Germinal center (tissue), 1 donor: ENCODE results near the gene CHST3.
A peak's percentile ranks its signal among the peaks of the same experiment; 100 is the strongest.
"Not testable (repeated sequence)": the region's sequence is repeated elsewhere in the genome, so short reads cannot be mapped to it uniquely, and the experiment has no call there.

Experiments used
- DNase-seq: peaks from one replicate; pipeline ENCODE4 v3.0.0; 2012; ENCODE audit warnings: mixed read lengths, low spot score

Gene CHST3

DNA sequence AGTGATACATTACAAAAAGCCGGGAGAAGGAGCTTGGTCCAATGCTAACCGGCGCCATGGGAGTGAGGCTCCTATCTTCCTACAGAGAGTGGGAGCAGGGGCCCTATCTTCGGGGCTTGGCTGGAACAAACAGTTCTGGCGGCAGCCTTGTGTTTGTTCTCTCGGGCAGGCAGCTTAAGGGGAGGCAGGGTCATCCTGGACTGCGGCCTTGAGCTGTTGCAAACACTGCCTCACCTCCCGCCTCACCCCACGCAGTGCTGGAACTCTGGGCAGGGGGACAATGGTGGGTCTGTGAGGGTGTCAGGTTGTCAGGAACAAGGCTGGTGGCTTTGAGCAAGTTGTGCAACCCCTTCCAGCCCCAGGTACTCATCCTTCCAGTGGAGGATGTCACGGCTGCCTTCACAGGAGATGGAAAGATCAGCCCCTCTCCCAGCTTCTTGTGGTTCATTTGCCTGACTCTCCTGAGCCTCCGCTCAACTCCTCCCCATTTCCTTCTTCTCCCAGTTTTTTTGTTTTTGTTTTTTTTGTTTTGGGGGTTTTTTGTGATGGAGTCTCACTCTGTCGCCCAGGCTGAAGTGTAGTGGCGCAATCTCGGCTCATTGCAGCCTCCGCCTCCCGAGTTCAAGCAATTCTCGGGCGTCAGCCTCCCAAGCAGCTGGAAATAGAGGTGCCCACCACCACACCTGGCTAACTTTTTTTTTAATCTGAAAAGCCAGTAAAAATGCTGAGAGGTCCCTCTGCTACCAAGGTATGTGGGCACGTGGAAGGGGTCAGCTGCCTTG is 66.8 kb downstream of the CHST3 start:
- DNase-seq, result no peak

DNA sequence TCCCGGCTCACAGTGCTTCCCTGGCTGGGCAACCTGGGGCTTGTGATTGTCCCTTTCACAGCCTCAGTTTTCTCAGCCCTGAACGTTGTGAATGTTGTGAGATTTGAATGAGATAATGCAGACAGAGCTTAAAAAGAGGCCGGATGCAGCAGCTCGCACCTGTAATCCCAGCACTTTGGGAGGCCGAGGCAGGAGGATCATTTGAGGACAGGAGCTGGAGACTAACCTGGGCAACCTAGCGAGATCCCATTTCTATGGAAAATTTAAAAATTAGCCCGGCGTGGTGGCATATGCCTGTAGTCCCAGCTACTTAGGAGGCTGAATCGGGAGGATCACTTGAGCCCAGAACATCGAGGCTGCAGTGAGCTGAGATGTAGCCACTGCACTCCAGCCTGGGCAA is 67.5 kb downstream of the CHST3 start:
- DNase-seq, result no peak

DNA sequence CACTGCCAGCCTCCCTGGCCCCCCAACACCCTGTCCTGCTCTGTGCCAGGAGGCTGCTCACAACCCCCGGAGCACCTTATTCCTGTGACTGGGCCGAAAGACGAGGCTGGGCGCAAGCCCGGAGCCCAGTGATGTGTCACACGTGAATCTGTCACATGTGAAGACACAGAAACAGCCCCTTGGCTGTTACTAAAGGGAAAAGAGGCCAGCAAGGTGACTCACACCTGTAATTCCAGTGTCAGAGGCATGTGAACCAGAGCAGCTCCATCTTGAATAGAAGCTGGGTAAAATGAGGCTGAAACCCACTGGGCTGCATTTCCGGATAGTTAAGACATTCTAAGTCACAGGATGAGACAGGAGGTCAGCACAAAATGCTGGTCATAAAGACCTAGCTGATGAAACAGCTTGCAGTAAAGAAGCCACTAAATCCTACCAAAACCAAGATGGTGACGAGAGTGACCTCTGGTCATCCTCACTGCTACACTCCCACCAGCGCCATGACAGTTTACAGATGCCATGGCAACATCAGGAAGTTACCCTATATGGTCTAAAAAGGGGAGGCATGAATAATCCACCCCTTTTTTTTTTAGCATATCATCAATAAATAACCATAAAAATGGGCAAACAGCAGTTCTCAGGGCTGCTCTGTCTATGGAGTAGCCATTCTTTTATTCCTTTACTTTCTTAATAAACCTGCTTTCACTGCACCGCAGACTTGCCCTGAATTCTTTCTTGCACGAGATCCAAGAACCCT is 68.4 kb downstream of the CHST3 start:
- not testable (repeated sequence) for DNase-seq

DNA sequence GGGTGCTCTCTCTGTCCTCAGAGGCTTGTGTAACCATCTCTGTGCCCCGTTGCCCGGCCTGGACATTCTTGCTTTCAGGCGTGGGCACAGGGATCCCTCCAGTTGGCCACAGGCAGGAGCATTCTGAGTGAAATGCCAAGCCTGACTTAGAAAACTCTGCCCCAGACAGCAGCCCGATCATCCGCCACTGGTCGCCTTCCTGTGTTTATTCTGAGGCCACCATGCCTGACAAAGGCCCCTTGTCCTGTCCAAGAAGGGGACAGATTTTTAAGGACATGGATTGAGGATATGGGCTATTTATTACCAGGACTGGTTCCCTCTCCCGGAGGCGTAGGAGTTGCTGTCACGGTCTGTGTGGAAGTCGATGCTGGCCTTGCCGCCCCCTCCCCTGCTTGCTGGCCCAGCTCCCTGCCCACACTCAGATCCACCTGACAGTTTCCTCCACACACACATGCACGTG is 69.9 kb downstream of the CHST3 start:
- no peak for DNase-seq

DNA sequence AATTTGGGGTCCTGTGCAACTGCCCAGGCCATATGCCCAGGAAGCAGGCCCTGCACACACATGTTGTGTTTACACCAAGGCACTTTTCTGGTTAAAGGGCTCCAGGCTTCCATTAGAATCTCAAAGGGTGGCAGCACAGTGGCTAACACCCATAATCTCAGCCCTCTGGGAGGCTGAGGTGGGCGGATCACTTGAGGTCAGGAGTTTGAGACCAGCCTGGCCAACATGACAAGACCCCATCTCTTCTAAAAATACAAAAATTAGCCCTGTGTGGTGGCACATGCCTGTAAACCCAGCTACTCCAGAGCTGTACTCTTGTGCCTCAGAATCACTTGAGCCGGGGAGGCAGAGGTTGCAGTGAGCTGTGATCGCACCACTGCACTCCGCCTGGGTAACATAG is 70.6 kb downstream of the CHST3 start:
- no peak for DNase-seq

DNA sequence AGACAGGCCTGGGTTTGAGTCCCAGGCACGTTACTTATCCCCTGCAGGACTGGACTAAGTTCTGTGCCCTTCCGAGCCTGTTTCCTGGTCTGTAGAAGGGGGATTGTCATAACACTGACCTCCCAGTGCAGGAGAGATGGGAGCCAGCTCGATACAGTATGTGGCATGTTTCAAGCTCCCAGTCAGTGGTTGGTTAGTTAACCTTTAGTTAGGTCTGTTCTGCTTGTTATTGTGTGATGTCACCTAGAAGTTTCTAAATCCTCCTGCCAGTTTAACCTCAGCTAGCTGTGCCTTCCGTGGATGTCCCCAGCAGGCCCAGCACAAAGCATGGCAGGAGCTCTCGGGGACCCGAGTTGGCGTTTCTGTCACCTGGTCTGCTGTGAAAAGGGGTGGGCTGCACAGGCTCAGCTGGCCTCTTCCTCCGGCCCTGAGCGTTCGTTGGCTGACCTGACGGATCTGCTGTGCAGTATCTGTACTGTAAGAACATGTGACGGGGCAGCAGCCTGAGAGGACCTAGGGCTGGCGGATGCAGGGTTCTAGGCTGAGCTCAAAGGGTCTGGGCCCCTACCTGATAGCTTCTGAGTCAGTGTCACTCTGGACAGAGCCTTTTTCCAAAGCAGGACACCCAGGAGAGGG is 71.2 kb downstream of the CHST3 start:
- DNase-seq, result no peak

DNA sequence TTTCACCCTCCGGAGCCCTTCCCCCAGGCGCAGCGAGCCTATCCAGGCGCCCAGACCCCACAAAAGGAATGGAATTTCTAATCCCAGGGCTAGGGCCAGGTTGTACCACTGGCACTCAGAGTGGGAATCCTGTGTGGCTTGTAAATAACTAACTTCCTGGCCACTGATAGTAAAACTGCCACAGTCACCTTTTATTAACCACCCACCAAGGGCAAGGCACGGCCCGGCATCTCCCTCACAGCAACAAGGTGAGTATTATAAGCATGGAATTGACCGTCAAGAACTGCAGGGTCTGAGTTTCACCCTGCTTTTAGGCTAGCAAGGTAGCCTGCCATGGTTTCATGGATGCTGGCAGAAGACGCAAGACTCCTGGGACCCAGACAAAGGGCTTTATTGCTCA is 73.1 kb downstream of the CHST3 start:
- no peak for DNase-seq

DNA sequence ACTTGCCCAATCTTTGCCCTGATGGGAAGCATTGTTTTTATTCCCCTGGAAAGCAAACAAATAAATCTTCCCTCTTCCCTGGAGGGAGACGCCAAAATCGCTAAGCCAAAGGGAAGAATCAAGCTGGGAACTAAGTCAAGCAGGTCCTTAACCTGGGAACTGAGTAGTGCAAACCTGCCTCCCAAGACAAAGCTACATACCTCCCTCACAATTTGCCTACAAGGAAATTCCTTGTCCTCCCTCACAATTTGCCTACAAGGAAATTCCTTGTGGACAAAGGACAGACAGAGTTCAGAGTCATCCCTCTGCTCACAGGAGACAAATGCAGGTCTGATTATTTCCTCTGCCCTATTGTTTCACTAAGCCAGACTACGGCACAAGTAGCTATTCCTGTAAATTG is 73.6 kb downstream of the CHST3 start:
- no peak for DNase-seq

DNA sequence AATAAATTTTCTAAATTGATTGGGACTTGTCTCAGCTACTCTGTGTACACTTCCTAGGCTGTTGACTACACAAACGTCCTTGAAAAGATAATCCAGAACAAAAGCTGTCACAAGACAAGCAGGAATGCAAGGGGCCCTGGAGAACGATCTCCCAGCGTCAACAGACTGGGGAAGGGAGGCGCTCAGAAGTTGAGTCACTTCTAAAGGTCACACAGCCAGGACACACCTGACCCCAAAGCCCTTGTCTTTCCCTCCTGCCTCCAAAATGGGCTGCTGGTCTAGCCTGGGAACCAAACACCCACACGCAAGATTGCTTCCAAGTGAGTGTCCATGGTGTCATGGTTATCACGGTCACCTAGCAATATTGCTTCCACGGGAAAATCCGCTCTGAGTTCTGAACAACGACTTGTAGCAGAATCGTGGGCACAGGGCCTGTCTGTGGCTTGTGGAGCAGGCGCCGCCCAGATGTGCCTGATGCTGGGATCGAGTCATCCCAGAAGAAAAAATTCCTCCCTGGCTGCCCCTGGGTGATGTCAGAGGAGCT is 74.3 kb downstream of the CHST3 start:
- no peak for DNase-seq

DNA sequence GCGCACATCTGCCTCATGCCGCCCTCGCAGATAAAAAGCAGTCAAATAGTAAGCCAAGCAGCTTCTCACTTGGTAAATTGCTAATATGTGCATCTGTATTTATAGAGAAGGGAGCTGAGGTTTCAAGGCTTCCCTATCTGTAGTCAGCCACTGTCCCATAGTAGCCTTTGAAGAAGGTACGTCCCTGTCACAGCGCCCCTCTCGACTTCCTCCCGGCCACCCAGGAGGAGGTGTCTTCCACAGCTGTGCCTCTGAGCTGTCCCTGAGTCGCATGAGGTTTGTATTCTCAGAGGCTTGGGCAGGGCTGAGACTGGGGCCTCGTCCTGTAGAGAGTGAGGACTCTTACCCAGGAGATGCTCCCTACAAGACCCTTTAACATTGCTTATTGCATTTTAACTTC is 75.2 kb downstream of the CHST3 start:
- DNase-seq, result no peak

DNA sequence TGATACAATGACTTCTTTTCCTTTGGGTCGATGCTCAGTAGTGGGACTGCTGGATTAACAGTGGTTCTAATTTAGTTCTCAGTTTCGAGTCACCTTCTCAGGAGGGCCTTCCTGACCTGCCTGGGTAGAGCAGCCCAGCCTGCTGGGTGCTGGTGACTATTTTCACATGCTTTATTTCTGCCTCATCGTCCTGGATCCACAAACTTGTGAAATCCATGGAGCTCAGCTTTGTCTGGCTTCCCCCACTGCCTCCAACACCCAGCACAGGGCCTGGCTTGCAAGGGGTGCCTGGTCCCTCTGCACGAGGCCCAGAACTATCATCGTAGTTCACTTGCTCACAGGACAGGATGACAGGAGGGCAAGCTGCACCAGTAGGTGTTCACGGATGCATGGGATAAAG is 77.3 kb downstream of the CHST3 start:
- DNase-seq, result no peak

DNA sequence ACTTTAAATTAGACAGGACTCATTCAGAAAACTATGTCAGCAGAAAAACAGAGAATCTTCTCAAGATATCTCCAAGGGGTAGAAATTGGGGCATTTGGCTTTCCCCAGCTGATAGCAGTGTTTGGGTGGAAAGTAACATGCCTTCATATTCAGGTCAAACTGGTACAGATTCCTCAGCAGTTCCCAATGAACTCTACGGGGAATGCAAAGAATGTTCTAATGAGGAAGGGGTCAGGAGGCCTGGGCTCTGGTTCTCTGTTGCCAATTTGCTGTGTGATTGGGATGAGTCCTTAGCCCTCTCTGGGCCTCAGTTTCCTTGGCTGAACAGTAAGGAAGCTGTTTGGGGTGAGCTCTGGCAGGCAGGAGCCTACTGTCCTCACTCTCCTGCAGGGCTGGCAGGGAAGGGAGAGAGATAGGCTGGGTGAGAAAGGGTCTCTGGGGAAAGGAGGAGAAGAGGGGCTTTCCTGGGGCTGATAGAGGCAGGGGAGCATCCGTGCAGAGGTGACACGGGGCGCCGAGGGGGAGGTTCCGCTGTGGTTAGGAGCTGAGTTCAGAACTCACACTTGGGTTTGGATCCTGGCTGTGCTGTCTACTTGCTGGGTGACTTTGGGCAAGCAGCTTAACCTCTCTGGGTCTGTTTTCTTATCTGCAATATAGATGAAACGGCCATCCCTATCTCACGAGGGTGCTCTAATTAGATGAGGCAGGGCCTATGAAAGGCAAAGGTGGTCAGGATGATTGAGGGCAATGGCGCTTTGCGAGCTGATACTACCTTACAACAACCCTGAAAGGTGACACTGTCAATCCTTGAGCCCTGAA is 79.0 kb downstream of the CHST3 start:
- DNase-seq, result no peak

DNA sequence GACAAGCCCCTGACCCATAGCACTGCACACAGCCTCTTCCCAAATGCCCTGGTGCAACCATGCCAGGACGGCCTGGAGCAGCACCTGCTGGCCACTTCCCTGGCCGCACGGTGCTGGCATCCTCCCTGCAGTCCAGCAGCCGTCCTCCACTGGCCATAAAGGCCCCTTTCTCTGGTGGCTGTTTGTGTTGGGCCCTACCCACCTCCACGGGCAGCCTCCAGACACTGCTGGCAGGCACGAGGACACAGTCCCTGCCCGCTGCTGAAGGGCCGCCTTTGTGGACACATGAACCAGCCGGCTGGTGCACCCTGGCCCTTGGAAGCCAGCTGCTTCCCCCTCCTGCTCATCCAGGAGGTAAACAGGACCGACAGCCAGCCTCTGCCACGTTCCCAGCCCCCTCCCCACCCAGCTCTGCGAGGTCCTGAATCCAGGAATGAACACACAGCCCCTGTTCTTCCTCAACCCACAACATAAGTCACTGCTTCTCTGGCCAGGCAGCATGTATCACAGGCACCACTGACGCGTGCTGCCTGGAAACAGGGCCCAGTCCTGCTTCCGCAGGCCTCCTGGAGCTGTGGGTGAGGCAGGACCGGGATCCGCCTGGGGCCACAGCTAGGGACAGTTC is 80.3 kb downstream of the CHST3 start:
- DNase-seq, result no peak

DNA sequence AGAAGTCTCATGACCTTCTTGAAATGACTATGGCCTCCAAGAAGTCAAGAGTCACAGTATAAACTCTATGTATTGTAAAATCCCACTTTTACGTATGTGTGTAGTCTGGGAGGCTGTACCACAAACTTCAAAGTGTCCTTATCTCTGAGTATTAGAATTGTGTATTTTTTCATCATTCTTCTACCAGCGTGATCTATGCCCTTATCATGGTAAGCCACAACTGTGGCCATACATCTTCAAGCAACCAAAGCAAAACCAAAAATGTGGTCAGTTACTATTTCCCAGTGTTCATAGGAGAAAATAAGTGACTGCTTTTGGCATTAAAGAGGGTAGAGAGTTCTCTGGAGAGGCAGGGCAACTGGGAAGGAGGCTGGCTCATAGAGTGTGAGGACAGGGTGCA is 81.4 kb downstream of the CHST3 start:
- no peak for DNase-seq

DNA sequence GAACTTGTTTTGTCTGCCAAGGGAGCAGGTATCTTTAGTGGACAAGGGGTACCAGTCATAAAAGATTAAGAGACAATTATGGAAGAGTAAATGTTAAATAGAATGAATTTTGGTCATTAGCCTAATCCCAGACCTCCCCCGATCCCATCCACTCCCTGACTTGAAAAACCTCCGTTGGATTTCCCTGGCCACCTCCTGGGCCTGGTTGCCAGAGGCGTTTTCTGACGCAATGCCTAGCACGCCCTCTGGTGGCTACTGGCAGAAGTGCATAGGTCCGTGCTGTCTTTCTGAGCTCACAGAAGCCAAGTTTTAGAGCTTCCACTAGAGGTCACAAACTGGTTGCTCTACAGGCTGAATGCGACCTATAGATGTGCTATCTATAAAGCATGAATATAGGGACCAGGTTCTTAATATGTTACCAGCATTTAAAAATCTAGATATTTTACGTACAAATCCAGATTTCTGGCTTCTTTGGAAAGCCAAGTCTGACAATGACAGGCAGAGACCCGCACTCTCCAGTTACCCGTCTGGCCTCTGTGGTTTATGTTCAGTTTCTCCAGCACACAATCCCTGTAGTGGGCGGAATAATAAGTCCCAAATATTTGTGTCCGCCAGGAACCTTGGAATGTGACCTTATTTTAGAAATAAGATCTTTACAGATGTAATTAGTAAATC is 84.4 kb downstream of the CHST3 start:
- peak; percentile 87 for DNase-seq

DNA sequence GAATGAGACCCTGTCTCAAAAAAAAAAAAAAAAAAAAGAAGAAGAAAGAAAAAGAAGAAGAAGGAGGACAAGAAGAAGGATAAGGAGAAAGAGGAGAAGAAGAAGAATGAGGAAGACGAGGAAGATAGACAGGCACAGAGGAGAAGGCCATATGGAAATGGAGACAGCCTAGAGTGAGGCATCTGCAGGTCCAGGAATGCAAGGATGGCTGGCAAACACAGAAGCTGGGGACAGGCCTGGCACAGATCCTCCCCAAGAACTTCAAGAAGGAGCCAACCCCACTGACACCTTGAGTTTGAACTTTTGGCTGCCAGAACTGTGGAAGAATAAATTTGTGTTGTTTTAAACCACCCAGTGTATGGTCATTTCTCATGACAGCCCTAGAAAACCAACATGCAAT is 85.3 kb downstream of the CHST3 start:
- no peak for DNase-seq

DNA sequence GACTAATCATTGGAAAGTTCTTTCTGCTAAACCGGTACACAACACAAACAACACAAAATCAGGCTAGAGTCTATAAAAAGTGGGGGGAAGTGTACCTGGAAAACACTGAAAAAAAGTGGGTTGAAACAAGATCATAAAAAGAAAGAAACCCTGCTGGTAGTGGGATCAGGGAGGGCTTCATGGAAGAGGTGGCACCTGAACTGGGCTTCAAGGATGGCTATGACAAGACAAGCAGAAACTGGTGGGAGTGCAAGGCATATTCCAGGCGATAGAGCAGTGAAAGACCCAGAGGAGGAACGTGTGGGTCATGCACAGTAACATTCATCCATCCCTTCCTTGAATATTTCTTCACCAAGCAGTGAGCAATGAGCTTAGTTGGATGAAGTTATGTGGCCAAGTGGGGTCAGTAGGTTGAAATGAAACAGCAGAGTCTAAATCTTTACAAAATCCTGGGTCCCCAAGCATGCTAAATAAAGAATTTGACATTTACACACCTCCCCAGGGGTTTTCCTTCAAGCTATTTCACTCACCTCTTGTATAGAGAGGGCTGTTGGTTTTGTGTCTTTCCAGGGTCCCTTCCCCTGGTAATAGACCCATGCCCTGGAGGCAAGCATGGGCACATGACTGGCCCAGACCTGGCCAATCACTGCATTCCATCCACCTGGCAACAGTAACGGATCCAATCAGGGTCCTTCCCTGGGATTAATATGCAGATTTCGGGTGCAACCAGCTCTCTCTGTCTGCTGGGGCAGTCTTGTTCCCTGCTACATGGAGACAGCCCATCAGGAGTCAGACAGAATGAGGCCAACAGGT is 86.0 kb downstream of the CHST3 start:
- DNase-seq, result no peak

DNA sequence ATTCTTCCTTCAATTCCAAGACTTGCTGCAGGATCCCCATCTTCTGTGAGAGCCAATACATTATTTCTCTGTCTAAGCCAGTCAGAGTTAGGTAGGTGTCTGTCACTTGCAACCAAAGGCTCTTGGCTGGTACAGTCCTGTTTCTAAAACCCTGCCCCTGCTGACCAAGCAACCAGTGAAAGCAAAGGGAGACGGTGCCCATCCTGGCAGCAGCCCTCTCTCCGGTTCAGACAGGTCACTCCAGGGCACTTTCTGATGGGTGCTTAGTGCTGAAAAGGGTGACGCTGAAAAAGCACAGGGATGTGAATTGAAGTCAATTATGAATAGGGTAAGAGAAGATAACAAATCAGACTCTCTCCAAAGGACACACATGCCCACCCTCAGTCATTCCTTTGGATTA is 86.7 kb downstream of the CHST3 start:
- DNase-seq, result no peak

DNA sequence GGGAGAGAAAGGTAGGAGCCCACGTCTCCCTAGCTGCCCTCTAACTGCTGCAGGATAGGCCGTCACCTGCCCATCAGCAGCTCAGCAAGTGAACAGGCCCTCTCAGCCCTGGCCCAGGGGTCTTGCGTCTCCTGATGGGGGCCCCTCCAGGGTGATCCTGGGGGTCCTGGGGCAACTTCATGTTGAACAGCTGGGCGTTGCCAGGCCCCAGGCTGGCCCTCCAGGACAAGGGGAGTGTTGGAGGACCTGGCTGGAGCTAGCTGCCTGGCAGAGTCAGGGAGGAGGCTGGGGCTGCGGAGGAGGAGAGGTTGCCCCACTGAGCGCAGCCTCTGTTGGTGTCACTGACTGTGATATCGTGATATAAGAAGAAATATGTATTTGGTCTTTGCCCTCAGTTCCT is 89.5 kb downstream of the CHST3 start:
- DNase-seq, result no peak

DNA sequence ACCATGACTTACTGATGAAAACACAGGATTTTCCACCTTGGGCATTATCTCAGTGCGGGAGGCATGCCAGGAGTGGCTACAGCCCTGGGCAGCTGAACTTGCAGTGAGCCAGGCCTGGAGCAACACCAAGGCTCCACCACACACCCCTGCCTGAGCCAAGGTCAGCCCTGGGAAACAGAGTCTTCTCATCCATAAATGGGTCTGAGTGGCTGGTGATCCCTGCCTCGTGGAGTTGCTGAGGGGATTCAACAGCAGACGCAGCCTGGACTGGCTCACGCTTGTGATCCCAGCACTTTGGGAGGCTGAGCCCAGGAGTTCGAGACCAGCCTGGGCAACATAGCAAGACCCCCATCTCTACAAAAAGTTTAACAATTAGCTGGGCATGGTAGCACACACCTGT is 91.9 kb downstream of the CHST3 start:
- DNase-seq, result no peak
